Embryonic facial prominence (tissue), 1 donor: Measurements from ENCODE around the gene KRCC1.
"Not testable (repeated sequence)": the region's sequence is repeated elsewhere in the genome, so short reads cannot be mapped to it uniquely, and the experiment has no call there.

Experiments used
- DNase-seq: peaks from one replicate; pipeline ENCODE4 v3.0.0-alpha.2; 2016; ENCODE audit errors: extremely low spot score

KRCC1 gene

GRCh38 chr2:88038263-88039105 is 17.1 kb downstream of the KRCC1 start:
- no peak for DNase-seq

DNA sequence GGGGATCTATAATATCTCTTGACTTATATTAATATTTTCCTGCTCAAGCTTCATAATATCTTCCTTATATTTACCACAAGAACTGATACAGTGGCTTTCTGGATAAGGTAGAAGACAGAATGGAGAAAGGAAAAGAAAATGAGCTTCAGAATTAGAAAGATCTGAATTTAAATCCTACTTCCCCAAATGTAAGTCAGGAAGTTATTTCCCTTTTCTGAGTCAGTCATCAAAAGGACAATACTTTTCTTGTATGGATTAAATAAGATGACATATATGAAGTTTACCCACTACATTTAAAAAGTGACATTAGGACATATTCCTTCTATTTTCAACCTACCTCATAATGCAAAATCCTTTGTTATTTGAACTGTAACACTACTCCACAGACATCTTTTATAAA is 19.0 kb downstream of the KRCC1 start:
- DNase-seq: no peak

DNA sequence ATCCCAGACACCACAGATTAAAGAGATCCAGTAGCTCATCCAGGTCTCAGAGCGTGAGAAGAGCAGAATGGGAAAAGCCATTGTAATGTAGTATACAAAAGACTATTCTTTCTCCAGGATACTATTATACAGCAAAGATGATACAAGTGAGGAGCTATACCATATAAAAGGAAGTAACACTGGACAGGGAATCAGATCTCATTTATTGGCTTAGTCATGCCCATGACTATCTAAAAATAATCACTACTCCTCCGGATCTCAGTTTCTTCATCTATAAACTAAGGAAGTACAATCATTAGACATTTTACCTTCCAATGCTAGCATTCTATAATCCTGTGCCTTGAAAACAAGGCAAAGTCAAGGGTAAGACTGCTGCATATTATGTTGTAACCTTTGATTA is 19.4 kb downstream of the KRCC1 start:
- no peak for DNase-seq

DNA sequence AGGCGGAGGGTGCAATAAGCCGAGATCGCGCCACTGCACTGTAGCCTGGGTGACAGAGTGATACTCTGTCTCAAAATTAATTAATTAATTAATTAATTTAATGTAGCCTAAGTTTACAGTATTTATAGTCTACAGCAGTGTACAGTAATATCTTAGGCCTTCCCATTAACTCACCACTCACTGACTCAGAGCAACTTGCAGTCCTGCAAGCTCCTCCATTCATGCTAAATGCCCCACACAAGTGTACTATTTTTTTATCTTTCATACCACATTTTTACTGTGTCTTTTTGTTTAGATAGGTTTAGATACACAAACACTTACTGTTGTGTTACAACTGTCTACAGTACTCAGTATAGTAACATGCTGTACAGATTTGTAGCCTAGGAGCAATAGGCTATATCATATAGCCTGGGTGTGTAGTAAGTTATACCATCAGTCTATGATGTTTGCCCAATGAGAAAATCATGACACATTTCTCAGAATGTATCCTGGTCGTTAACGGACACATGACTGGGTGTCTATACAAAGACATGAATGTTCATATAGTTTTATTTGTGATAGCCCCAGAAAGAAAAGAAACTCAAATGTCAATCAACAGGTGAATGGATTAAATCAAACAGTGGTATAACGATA is 23.4 kb downstream of the KRCC1 start:
- DNase-seq: no peak

DNA sequence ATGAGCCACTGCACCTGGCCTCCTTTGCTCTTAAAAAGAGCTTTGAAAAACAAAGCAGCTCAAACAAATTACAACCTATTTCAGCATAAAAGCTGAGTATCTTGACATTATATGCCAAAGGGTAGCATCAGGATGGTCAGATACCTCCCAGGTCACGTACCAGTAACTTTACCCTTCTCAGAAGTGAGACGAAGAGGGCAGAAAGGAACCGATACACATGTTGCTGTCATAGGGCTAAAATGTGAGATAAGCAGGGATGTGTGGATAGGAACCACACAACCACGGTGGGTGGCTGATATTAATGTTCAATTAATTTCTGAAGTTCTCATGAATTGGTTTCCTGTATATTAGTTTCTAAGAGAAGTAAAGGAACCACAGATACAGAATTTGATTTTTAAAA is 26.7 kb downstream of the KRCC1 start:
- DNase-seq: no peak

DNA sequence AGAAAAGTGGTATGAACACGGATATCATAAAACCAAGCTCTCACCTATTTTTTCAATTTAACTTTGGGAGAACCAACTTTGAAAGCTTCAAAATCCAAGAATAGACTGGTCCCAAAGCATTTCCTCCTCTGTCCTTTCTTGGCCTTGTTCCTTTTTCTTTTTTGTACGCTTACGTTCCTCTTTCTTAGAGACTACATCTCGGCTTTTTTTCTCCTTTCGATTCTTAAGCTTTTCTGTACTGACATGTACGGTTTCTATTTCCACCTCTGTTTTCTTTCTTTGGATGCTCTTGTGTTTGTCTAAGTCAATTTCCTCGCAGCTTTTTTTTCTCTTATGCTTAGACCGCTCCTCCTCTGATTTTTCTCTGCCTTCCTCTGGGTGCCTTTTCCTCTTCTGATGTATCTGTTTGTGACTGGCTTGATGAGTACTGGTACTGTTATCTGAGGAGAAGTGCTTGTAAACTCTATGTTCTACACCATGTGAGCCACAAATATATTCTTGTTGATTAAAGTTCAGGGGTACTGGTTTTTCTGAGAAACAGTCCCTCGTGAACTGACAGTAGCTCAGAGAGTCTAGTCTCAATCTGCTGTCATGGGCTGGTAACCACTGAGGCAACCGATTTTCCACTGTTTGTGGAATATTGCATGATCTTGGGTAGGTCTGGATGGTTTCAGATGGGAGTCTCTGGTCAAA is 27.7 kb downstream of the KRCC1 start:
- DNase-seq: no peak

- no peak for DNase-seq
Observed at GRCh38 chr2:88024509-88024908, 31.1 kb downstream of the KRCC1 start.

GRCh38 chr2:88022669-88022921 is 33.0 kb downstream of the KRCC1 start:
- DNase-seq: no peak

DNA sequence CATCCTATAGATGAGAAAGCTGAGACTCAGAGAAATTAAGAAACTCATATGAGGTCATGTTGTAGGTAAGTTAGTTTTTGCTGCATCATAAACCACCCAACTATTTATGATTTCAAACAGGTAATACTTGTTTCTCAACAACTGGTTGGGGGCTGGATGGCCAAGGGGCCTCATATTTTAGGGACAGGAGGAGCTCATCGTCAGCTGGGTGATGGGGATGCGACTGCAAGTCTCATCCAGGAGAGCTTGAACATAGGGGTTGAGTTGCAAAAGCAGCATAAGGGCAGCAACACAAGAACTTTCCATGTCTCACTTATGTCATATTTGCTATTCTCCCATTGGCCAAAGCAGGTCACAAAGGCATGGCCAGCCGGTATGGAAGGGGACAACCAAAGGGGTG is 35.6 kb downstream of the KRCC1 start:
- no peak for DNase-seq

GRCh38 chr2:88018909-88019308 is 36.7 kb downstream of the KRCC1 start:
- no peak for DNase-seq

DNA sequence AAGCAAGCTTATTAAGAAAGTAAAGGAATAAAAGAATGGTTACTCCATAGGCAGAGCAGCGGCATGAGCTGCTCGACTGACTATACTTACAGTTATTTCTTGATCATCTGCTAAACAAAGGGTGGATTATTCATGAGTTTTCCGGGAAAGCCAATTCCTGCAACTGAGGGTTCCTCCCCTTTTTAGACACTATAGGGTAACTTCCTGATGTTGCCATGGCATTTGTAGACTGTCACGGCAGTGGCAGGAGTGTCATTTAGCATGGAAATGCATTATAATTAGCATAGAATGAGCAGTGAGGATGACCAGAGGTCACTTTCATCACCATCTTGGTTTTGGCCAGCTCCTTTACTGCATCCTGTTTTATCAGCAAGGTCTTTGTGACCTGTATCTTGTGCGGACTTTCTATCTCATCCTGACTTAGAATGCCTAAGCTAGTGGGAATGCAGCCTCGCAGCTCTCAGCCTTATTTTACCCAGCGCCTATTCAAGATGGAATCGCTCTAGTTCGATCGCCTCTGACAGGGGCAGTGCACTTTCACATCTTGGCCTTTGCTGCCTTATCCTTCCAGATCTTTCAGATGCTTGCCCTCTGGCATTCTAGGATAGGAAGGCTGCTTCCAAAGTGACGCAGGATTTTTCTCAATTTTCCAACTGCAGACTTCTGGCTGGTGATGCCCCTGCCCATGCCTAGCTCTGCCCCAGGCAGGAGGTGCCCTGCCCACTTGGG is 37.3 kb downstream of the KRCC1 start:
- not testable (repeated sequence) for DNase-seq

DNA sequence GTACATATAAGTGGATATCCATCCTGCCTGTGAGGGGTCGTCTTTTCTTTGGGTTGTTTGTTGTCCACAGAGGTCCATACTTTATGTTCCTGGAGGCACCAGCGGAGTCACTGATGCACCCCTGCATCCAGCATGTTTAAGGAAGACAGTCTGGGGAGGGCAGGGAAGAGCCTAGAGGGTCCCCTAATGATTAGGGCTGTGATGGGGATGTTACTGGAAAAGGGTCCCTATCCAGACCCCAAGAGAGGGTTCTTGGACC is 37.9 kb downstream of the KRCC1 start:
- not testable (repeated sequence) for DNase-seq

- peak; percentile 25 for DNase-seq
Observed at GRCh38 chr2:88016960-88017779, 38.4 kb downstream of the KRCC1 start.

- DNase-seq: peak; percentile 84
Observed at GRCh38 chr2:88016086-88016959, 39.3 kb downstream of the KRCC1 start, which contains the start of gene RNU2-63P. Gene RNU2-63P (minus strand): TSS chr2:88016547.

- no peak for DNase-seq
Observed at GRCh38 chr2:88011011-88011410, 44.6 kb downstream of the KRCC1 start.

GRCh38 chr2:88010136-88010535 is 45.4 kb downstream of the KRCC1 start:
- DNase-seq: no peak

DNA sequence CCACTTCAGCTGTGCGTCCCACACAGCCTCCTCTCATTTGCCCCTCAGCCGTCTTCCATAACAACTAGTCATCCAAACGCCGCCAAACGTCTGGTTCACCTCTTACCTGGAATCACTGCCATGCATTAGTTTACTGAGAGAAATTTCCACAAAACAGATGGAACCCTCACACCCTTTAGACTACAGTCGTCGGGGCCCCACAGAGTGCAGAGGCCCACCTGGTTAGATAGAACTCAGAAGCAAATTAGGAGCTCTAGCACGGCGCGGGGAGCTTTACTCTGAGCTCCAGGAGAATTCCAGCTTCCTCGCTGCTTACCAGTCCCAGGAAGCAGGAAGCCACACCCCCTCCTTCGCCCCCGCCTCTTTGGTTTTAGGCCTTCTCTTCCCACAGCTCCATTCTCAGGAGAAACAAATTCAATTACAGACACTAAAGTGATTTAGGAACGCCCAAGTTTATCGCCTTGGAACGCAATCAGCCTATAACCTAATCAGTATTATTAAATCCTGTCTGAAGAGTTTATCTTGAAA is 48.6 kb downstream of the KRCC1 start:
- DNase-seq: no peak

- no peak for DNase-seq
Observed at GRCh38 chr2:88005776-88006175, 49.8 kb downstream of the KRCC1 start.

- DNase-seq: no peak
Observed at GRCh38 chr2:88003074-88003755, 52.4 kb downstream of the KRCC1 start.

DNA sequence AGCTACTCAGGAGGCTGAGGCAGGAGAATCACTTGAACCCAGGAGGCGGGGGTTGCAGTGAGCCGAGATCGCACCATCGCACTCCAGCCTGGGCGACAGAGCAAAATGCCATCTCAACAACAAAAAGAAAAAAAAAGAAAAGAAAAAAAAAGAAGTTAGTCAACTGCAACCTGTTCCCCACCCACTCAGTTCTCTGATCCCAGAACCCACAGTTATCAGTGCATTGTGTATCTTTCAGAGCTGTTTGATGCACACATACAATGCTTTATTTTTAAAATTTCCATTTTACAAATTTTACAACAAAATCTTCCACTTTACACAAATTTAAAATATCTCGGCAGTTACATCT is 53.2 kb downstream of the KRCC1 start:
- DNase-seq: no peak
